OCI-LY7 (cell line): ENCODE results near the gene FBXL3. TPM values are rescaled to one million over a fixed set of nuclear protein-coding genes. Genes with fewer than 3 reads are reported as not detected.

ENCODE experiments used
- BruUV-seq: library from RNA; stranded (reverse); fragments of 400-500 nt; replicated peaks from 2 replicates; lab custom pipeline; 2021; lab: Mats Ljungman, UMichigan
- CTCF ChIA-PET: fragments of 300-600 bp; sonication (Branson Sonifier 250); formaldehyde crosslinking; loops from one replicate; lab custom pipeline; 2022; ENCODE audit warnings: antibody characterized with exemption; ENCODE audit not compliant: unreplicated experiment; lab: Charles Lee
- POLR2A ChIA-PET: fragments of 300-600 bp; sonication (Branson Sonifier 250); formaldehyde crosslinking; loops from one replicate; lab custom pipeline; 2022; ENCODE audit warnings: antibody characterized with exemption; lab: Charles Lee
- DNase-seq: peaks from one replicate; pipeline ENCODE4 v3.0.0-alpha.2; 2015; ENCODE audit warnings: low spot score
- H2AFZ ChIP-seq: fragments of 200-600 bp; sonication (generic), shearing (Covaris generic); 2 replicates; pipeline ENCODE4 v1.6.1; 2014; ENCODE audit warnings: mild to moderate bottlenecking, antibody characterized with exemption, low read length, moderate library complexity
- H3K27ac ChIP-seq: fragments of 200-600 bp; sonication (generic); 2 replicates; pipeline ENCODE4 v1.5.1; 2014; ENCODE audit warnings: mixed run types, low read depth, mild to moderate bottlenecking, moderate library complexity, low read length, inconsistent platforms; ENCODE audit not compliant: poor library complexity, severe bottlenecking
- H3K36me3 ChIP-seq: fragments of 200-600 bp; sonication (generic); 2 replicates; pipeline ENCODE4 v1.6.1; 2014; ENCODE audit warnings: mild to moderate bottlenecking, antibody characterized with exemption, low read length, moderate library complexity, mixed read lengths; ENCODE audit not compliant: insufficient read depth
- H3K4me1 ChIP-seq: fragments of 200-600 bp; sonication (generic); 2 replicates; pipeline ENCODE4 v1.5.1; 2014; ENCODE audit warnings: mild to moderate bottlenecking, low read length; ENCODE audit not compliant: insufficient read depth, poor library complexity, severe bottlenecking
- H3K4me2 ChIP-seq: fragments of 200-600 bp; sonication (generic); 2 replicates; pipeline ENCODE4 v1.6.1; 2014; ENCODE audit warnings: mild to moderate bottlenecking, low read length
- H3K4me3 ChIP-seq: fragments of 200-600 bp; sonication (generic); 2 replicates; pipeline ENCODE4 v1.5.1; 2014; ENCODE audit warnings: mild to moderate bottlenecking, low read depth, low read length; ENCODE audit not compliant: poor library complexity, severe bottlenecking
- H3K79me2 ChIP-seq: fragments of 200-600 bp; sonication (generic); 2 replicates; pipeline ENCODE4 v1.6.1; 2016; ENCODE audit warnings: low read depth, mild to moderate bottlenecking, low read length, moderate library complexity, mixed read lengths; ENCODE audit not compliant: insufficient read depth
- H3K9me2 ChIP-seq: fragments of 200-600 bp; sonication (generic); 2 replicates; pipeline ENCODE4 v1.6.1; 2016; ENCODE audit warnings: mild to moderate bottlenecking, low read length, mixed read lengths; ENCODE audit not compliant: insufficient read depth
- H3K9me3 ChIP-seq: fragments of 200-600 bp; sonication (generic); 2 replicates; pipeline ENCODE4 v1.6.1; 2014; ENCODE audit warnings: mild to moderate bottlenecking, mixed run types, low read length, mixed read lengths
- H4K20me1 ChIP-seq: fragments of 200-600 bp; sonication (generic); 2 replicates; pipeline ENCODE4 v1.6.1; 2014; ENCODE audit warnings: mild to moderate bottlenecking, antibody characterized with exemption, low read length, moderate library complexity, mixed read lengths; ENCODE audit not compliant: insufficient read depth
- CTCF ChIP-seq: fragments of 200-600 bp; sonication (generic); conservative IDR thresholded peaks from 2 replicates; pipeline ENCODE4 v1.5.1; 2014; ENCODE audit warnings: mild to moderate bottlenecking, antibody characterized with exemption, low read length, moderate library complexity, mixed read lengths
- EZH2phosphoT487 ChIP-seq: fragments of 200-600 bp; sonication (generic); IDR thresholded peaks from 2 replicates; pipeline ENCODE4 v1.6.1; 2018; ENCODE audit warnings: low read depth, borderline replicate concordance, mild to moderate bottlenecking, mixed run types, antibody characterized with exemption, low read length, moderate library complexity, mixed read lengths
- intact Hi-C: fragments of 100-400 bp; cut with micrococcal nuclease; formaldehyde crosslinking; loops from one replicate; pipeline ENCODE4 v1.10.0; 2022; ENCODE audit not compliant: unreplicated experiment
- total RNA-seq, 2 experiments: library from RNA; depleted of rRNA in 1 of 2; stranded (reverse); fragments of >200 nt in 1 of 2; shearing (Covaris generic) in 1 of 2; gene quantifications; 2 replicates each; pipeline ENCODE4 v1.2.3, GENCODE V29; 2014 to 2022

FBXL3 gene
- total RNA-seq, 2 experiments from 2014 or later, result 21.6 to 25.1 TPM

DNA sequence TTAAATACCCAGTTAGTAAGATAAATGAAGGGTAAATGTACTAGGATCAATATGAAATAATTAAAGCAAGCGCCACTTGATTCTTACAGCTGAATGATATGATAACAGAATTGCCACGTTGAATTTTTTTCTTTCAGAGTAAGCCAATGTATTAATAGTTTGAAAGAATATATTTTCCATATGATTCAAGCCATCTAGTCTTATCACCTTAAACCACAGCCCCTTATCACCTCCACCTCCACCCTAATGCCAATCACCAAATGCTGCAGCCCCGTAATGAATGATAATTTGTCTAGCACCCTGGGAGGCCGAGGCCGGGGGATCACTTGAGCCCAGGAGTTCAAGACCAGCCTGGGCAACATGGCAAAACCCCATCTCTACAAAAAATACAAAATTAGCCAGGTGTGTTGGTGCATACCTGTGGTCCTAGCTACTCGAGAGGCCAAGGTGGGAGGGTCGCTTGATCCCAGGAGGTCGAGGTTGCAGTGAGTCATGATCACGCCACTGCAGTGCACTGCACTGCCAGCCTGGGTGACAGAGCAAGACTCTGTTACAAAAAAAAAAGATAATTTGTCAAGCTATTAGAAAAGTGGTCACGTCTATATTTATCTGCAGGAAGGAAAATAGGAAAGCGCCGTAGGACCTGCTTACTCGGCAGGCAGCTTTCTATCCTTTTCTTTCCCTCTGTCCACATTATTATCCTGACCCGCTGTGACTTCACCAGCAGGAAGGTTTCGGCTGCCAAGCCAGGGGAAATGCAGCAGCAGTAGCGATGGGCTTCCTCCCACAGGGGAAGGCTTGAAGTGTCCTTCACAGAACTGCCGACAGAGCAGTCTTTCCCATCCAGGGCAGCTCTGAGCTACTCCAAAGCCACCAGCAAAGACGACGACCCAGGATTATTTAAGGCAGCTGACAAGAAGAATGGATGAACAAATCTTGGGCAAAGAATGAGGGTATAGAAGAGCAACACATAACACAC lies 54.8 kb downstream of the FBXL3 start:
- H3K4me2 ChIP-seq, result no peak overlapping the region
- H3K9me2 ChIP-seq, result no peaks in the 10 kb centered on the region
- TF ChIP-seq CTCF (no peak), EZH2phosphoT487 (no peak)
- ChIA-PET POLR2A (no interaction called here), CTCF (no interaction called here)
- no peaks in the 10 kb centered on the region for H3K79me2 ChIP-seq
- intact Hi-C loops, result no loop called here
- no peak overlapping the region for H3K27ac ChIP-seq
- no peaks in the 10 kb centered on the region for H3K4me1 ChIP-seq
- H2AFZ ChIP-seq, result no peak overlapping the region
- H3K4me3 ChIP-seq, result no peak overlapping the region
- no peaks in the 10 kb centered on the region for H4K20me1 ChIP-seq
- DNase-seq, result no peak
- no peaks in the 10 kb centered on the region for H3K36me3 ChIP-seq
- H3K9me3 ChIP-seq, result no peaks in the 10 kb centered on the region
- no TSS peak for BruUV-seq

DNA sequence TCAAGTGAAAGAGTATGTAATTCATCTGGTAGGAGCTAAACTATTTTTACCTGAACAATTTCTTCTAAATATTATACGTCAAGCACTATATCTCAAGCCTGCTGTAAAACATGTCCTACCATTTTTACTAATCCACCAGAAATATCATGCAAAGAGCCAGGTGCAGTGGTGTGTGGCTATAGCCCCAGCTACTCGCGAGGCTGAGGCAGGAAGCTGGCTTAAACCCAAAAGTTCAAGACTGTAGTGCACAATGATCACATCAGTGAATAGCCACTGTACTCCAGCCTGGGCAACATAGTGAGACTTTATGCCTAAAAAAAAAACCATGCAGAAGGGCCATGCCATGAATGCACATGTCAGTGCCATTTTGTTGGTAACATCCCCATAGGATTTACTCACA lies 55.7 kb downstream of the FBXL3 start:
- Histone ChIP-seq H3K9me2 (no peaks in the 10 kb centered on the region), H3K36me3 (no peaks in the 10 kb centered on the region), H3K27ac (no peak overlapping the region), H4K20me1 (no peaks in the 10 kb centered on the region), H3K9me3 (no peaks in the 10 kb centered on the region), H3K4me1 (no peaks in the 10 kb centered on the region), H3K4me3 (no peak overlapping the region), H2AFZ (no peak overlapping the region), H3K4me2 (no peak overlapping the region), H3K79me2 (no peaks in the 10 kb centered on the region)
- ChIA-PET CTCF (no interaction called here), POLR2A (no interaction called here)
- BruUV-seq, result no TSS peak
- DNase-seq, result no peak
- intact Hi-C loops, result no loop called here
- no peak for TF ChIP-seq CTCF
- no peak for TF ChIP-seq EZH2phosphoT487
